Endodermal cell (in vitro differentiated cells): Measurements from ENCODE around the gene NEUROG2. TPM values are rescaled to one million over a fixed set of nuclear protein-coding genes. Genes with fewer than 3 reads are reported as not detected.

Experiments
- DNase-seq: peaks from one replicate; pipeline ENCODE4 v3.0.0-alpha.2; 2017
- H3K27ac ChIP-seq: 2 replicates; pipeline ENCODE4 v1.5.1; 2013; ENCODE audit warnings: mild to moderate bottlenecking, low read depth, low read length, moderate library complexity
- H3K27me3 ChIP-seq: 2 replicates; pipeline ENCODE4 v1.6.1; 2013; ENCODE audit warnings: mild to moderate bottlenecking, low read length, moderate library complexity; ENCODE audit not compliant: insufficient read depth, control insufficient read depth, poor library complexity, severe bottlenecking
- H3K36me3 ChIP-seq: 2 replicates; pipeline ENCODE4 v1.7.0; 2013; ENCODE audit warnings: mild to moderate bottlenecking, low read length, moderate library complexity; ENCODE audit not compliant: control insufficient read depth, insufficient read depth
- H3K4me1 ChIP-seq: one replicate; pipeline ENCODE4 v1.7.0; 2013; ENCODE audit warnings: low read length; ENCODE audit not compliant: control insufficient read depth, insufficient read depth
- H3K4me3 ChIP-seq: 2 replicates; pipeline ENCODE4 v1.5.1; 2013; ENCODE audit warnings: mild to moderate bottlenecking, low read length, moderate library complexity
- H3K9ac ChIP-seq: 2 replicates; pipeline ENCODE4 v1.6.1; 2013; ENCODE audit warnings: mild to moderate bottlenecking, low read length, moderate library complexity; ENCODE audit not compliant: poor library complexity, severe bottlenecking; ENCODE audit errors: extremely low read depth
- H3K9me3 ChIP-seq: 2 replicates; pipeline ENCODE4 v1.6.1; 2013; ENCODE audit warnings: mild to moderate bottlenecking, low read length, moderate library complexity; ENCODE audit not compliant: control insufficient read depth
- H3K27ac Mint-ChIP-seq: 2 replicates; pipeline ENCODE4 v1.8.0; 2020; ENCODE audit warnings: mixed read lengths
- H3K27me3 Mint-ChIP-seq: 2 replicates; pipeline ENCODE4 v1.8.0; 2021; ENCODE audit warnings: mild to moderate bottlenecking, mixed read lengths; ENCODE audit not compliant: insufficient read depth
- H3K36me3 Mint-ChIP-seq: 2 replicates; pipeline ENCODE4 v1.8.0; 2020; ENCODE audit warnings: low read depth, mixed read lengths
- H3K4me1 Mint-ChIP-seq: 2 replicates; pipeline ENCODE4 v1.8.0; 2020; ENCODE audit warnings: mixed read lengths
- H3K4me3 Mint-ChIP-seq: 2 replicates; pipeline ENCODE4 v1.8.0; 2020; ENCODE audit warnings: mild to moderate bottlenecking, moderate library complexity, mixed read lengths
- H3K9me3 Mint-ChIP-seq: 2 replicates; pipeline ENCODE4 v1.8.0; 2020; ENCODE audit warnings: mild to moderate bottlenecking, mixed read lengths
- WGBS, 2 experiments: methylation state at CpG; one replicate each; pipeline versions ENCODE4 v1.1.5 to v1.1.7; 2013; ENCODE audit warnings: missing lambda C conversion rate in 2 of 2, mixed read lengths in 1 of 2; ENCODE audit not compliant: insufficient coverage in 1 of 2, insufficient read length in 1 of 2; 5-methylcytosine and 5-hydroxymethylcytosine counted together
- total RNA-seq, 2 donors: library from RNA; stranded (reverse); fragmentation: NEBNext Ultra II Directional in 1 of 2; extraction: Animal tissue kit (Norgen Biotek cat#: 25700) in 1 of 2; gene quantifications; 2 replicates in 1 of 2; 3 replicates in 1 of 2; pipeline ENCODE4 v1.2.1, GENCODE V29; 2021
- TF ChIP-seq, protein P1 (sequence below): fragments of 200-600 bp; sonication (generic); conservative IDR thresholded peaks from 2 replicates; pipeline ENCODE4 v1.5.0; 2021; ENCODE audit warnings: antibody characterized with exemption, mild to moderate bottlenecking

The NEUROG2 gene
- total RNA-seq, 2 donors from 2014 or later, result 0.11 TPM; not detected in 1

DNA sequence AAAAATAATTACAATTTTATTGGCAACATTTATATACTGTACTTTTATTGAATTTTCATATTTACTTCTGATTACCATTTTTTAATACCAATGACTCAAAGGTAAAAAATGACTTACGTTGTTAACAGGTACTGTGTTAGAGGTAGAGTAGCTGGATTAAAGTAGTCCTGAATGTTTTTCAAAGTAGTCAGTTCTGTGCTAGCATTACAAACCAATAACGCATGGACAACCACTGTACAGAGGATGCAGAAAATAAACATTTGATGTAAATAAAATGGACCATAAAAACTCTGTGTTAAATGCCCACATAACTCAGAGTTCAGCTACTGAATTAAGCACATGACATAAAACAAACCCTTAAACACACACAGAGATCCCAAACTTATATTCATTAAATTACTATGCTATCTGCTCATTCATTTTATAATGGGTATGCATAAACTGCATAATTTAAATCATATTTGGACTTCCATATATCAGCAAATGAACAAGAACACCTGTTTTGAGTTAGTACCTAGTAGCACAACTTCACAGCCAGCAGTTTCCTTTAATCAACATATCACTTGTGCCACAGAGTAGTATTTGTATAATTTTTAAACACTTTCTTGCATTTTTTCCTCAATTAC is 46.4 kb upstream of the NEUROG2 start:
- peaks cover 10% of the 10 kb centered on the region for H3K9me3 Mint-ChIP-seq
- H3K27ac ChIP-seq, result no peak overlapping the region
- H3K4me1 Mint-ChIP-seq, result no peaks in the 10 kb centered on the region
- H3K36me3 Mint-ChIP-seq, result peaks cover 42% of the 10 kb centered on the region
- H3K27me3 Mint-ChIP-seq, result no peaks in the 10 kb centered on the region
- no peak overlapping the region for H3K9ac ChIP-seq
- no peak for DNase-seq
- H3K36me3 ChIP-seq, result no peaks in the 10 kb centered on the region
- TF ChIP-seq, protein P1, sequence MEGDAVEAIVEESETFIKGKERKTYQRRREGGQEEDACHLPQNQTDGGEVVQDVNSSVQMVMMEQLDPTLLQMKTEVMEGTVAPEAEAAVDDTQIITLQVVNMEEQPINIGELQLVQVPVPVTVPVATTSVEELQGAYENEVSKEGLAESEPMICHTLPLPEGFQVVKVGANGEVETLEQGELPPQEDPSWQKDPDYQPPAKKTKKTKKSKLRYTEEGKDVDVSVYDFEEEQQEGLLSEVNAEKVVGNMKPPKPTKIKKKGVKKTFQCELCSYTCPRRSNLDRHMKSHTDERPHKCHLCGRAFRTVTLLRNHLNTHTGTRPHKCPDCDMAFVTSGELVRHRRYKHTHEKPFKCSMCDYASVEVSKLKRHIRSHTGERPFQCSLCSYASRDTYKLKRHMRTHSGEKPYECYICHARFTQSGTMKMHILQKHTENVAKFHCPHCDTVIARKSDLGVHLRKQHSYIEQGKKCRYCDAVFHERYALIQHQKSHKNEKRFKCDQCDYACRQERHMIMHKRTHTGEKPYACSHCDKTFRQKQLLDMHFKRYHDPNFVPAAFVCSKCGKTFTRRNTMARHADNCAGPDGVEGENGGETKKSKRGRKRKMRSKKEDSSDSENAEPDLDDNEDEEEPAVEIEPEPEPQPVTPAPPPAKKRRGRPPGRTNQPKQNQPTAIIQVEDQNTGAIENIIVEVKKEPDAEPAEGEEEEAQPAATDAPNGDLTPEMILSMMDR, result no peak
- H3K27me3 ChIP-seq, result no peaks in the 10 kb centered on the region
- 88 to 96% methylated on average over 1 to 2 of the region's 2 CpGs for WGBS, 2 experiments
- H3K27ac Mint-ChIP-seq, result no peak overlapping the region
- H3K9me3 ChIP-seq, result no peaks in the 10 kb centered on the region
- H3K4me3 Mint-ChIP-seq, result no peak overlapping the region
- H3K4me3 ChIP-seq, result no peak overlapping the region
- H3K4me1 ChIP-seq, result no peaks in the 10 kb centered on the region

DNA sequence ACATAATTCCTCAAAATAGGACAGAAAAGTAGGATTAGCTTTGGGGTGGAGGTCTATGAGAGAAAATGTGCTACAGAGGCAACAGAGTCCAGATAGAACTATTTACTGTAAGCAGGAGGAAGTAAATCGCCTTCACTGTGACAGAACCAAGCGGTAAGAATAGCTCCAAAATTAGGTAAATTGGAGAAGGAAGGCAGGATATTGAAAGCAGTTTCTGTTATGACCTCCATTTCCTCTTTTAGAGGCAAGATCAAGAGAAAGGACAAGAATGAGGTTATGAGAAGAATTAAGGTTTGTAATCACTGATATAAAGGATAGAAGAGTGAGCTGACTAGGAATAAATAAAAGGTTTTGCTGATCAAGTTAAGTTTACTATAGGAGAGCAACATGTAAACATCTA is 44.1 kb upstream of the NEUROG2 start:
- H3K27ac ChIP-seq, result no peak overlapping the region
- Mint-ChIP-seq H3K4me1 (no peaks in the 10 kb centered on the region), H3K9me3 (no peaks in the 10 kb centered on the region), H3K4me3 (no peak overlapping the region), H3K27ac (no peak overlapping the region), H3K36me3 (peaks cover 32% of the 10 kb centered on the region), H3K27me3 (no peaks in the 10 kb centered on the region)
- H3K27me3 ChIP-seq, result no peaks in the 10 kb centered on the region
- WGBS, 2 experiments, result 92 to 100% methylated on average over 2 of the region's 2 CpGs
- no peak overlapping the region for H3K9ac ChIP-seq
- no peak overlapping the region for H3K4me3 ChIP-seq
- H3K36me3 ChIP-seq, result no peaks in the 10 kb centered on the region
- TF ChIP-seq, protein P1, result no peak
- H3K9me3 ChIP-seq, result no peaks in the 10 kb centered on the region
- no peak for DNase-seq
- H3K4me1 ChIP-seq, result no peaks in the 10 kb centered on the region

DNA sequence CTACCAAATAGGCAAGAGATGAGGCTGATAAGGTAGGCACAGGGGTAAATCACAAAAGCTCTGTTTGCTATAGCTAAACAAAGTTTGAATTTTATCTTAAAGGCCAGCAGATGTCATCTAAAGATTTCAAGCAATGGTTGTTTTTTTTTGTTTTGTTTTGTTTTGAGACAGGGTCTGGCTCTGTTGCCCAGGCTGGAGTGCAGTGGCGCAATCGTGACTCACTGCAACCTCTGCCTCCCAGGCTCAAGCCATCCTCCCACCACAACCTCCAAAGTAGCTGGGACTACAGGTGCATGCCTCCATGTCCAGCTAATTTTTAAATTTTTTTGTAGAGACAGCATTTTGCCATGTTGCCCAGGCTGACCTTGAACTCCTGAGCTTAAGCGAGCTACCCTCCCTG is 43.1 kb upstream of the NEUROG2 start:
- no peaks in the 10 kb centered on the region for H3K27me3 Mint-ChIP-seq
- no peak overlapping the region for H3K4me3 Mint-ChIP-seq
- no peaks in the 10 kb centered on the region for H3K4me1 Mint-ChIP-seq
- Histone ChIP-seq H3K4me3 (no peak overlapping the region), H3K4me1 (no peaks in the 10 kb centered on the region), H3K9ac (no peak overlapping the region), H3K9me3 (no peaks in the 10 kb centered on the region), H3K27ac (no peak overlapping the region), H3K36me3 (no peaks in the 10 kb centered on the region), H3K27me3 (no peaks in the 10 kb centered on the region)
- peaks cover 32% of the 10 kb centered on the region for H3K36me3 Mint-ChIP-seq
- DNase-seq, result no peak
- no peak overlapping the region for H3K27ac Mint-ChIP-seq
- H3K9me3 Mint-ChIP-seq, result no peaks in the 10 kb centered on the region
- TF ChIP-seq, protein P1, result no peak
- WGBS, 2 experiments, result 95 to 100% methylated on average over 1 to 3 of the region's 3 CpGs
